ENCODE measurements around the gene KIF25. TPM values are rescaled to one million over a fixed set of nuclear protein-coding genes. Genes with fewer than 3 reads are reported as not detected.

Gene KIF25
- total RNA-seq, 1 experiment from 2014 or later, result 0.28 TPM

DNA sequence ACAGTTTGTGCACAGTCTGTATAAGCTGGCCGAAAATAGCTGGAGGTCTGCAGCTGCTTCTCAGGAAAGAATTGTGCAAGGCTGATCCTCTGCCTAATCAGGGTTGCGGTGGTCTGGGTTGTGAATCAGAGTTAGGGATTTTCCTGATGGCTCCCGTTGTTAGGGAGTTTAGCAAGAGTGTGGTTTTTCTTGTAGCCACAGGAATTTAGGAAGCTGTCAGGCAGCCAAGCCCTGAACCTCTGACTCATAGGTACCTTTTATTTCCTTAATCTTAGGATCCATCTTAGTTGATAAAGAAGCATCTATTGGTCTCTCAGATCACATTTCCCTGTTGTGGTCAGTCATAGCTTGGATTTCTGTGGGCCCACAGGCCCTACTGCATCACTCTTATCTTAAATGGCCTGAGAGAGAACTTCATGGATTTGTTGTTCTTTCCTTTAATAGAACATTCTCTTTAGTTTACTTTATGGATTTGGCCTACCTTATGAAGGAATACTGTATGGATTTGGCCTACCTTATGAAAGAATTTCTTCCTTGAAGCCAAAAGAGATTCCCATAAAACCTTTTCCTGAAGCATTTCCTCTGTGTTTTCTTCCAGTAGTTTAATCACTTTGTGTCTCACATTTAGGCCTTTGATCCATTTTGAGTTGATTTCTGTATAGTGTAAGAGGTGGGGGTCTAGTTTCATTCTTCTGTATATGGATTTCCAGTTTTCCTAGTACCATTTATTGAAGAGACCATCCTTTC, 10.3 kb downstream of the KIF25 start (continued):
- no peak for TF ChIP-seq ZNF512 (CRISPR knock-in tag; IDR thresholded peaks at IDR 0.05; ENCODE audit: borderline replicate concordance)

- H3K4me1 Mint-ChIP-seq, result no peaks in the 10 kb centered on the region
- H3K4me3 Mint-ChIP-seq, result no peak overlapping the region
- CTCF ChIA-PET, result no interaction called here
- peaks cover 55% of the 10 kb centered on the region for H3K9me3 Mint-ChIP-seq
- no peaks in the 10 kb centered on the region for H3K27me3 Mint-ChIP-seq (ENCODE audit: low read depth)
- no peak for TF ChIP-seq CREM (CRISPR knock-in tag; IDR thresholded peaks at IDR 0.05)
- no peak for TF ChIP-seq ATF2 (CRISPR knock-in tag; IDR thresholded peaks at IDR 0.05; ENCODE audit: borderline replicate concordance, low read depth)
- no peak for TF ChIP-seq NFE2L1 (CRISPR knock-in tag; IDR thresholded peaks at IDR 0.05)
- TF ChIP-seq, protein P1, sequence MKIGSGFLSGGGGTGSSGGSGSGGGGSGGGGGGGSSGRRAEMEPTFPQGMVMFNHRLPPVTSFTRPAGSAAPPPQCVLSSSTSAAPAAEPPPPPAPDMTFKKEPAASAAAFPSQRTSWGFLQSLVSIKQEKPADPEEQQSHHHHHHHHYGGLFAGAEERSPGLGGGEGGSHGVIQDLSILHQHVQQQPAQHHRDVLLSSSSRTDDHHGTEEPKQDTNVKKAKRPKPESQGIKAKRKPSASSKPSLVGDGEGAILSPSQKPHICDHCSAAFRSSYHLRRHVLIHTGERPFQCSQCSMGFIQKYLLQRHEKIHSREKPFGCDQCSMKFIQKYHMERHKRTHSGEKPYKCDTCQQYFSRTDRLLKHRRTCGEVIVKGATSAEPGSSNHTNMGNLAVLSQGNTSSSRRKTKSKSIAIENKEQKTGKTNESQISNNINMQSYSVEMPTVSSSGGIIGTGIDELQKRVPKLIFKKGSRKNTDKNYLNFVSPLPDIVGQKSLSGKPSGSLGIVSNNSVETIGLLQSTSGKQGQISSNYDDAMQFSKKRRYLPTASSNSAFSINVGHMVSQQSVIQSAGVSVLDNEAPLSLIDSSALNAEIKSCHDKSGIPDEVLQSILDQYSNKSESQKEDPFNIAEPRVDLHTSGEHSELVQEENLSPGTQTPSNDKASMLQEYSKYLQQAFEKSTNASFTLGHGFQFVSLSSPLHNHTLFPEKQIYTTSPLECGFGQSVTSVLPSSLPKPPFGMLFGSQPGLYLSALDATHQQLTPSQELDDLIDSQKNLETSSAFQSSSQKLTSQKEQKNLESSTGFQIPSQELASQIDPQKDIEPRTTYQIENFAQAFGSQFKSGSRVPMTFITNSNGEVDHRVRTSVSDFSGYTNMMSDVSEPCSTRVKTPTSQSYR (CRISPR knock-in tag; IDR thresholded peaks at IDR 0.05), result no peak
- TF ChIP-seq ZNF121 (CRISPR knock-in tag; IDR thresholded peaks at IDR 0.05), result no peak
- no peak for TF ChIP-seq FOXK1 (CRISPR knock-in tag; IDR thresholded peaks at IDR 0.05)
- TF ChIP-seq EMX1 (CRISPR knock-in tag; IDR thresholded peaks at IDR 0.05), result no peak
- no peak for TF ChIP-seq NR3C1 (CRISPR knock-in tag; conservative IDR thresholded peaks at IDR 0.05; ENCODE audit: low read depth)
- no peak for TF ChIP-seq OVOL2 (CRISPR knock-in tag; IDR thresholded peaks at IDR 0.05; ENCODE audit: borderline replicate concordance)
- TF ChIP-seq RORB (CRISPR knock-in tag; IDR thresholded peaks at IDR 0.05), result no peak
- TF ChIP-seq, protein P2, sequence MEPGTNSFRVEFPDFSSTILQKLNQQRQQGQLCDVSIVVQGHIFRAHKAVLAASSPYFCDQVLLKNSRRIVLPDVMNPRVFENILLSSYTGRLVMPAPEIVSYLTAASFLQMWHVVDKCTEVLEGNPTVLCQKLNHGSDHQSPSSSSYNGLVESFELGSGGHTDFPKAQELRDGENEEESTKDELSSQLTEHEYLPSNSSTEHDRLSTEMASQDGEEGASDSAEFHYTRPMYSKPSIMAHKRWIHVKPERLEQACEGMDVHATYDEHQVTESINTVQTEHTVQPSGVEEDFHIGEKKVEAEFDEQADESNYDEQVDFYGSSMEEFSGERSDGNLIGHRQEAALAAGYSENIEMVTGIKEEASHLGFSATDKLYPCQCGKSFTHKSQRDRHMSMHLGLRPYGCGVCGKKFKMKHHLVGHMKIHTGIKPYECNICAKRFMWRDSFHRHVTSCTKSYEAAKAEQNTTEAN (CRISPR knock-in tag; IDR thresholded peaks at IDR 0.05), result no peak
- no peak for TF ChIP-seq RELA (CRISPR knock-in tag; IDR thresholded peaks at IDR 0.05; ENCODE audit: borderline replicate concordance)
- TF ChIP-seq ZNF232 (CRISPR knock-in tag; IDR thresholded peaks at IDR 0.05), result no peak
- TF ChIP-seq, protein P3, sequence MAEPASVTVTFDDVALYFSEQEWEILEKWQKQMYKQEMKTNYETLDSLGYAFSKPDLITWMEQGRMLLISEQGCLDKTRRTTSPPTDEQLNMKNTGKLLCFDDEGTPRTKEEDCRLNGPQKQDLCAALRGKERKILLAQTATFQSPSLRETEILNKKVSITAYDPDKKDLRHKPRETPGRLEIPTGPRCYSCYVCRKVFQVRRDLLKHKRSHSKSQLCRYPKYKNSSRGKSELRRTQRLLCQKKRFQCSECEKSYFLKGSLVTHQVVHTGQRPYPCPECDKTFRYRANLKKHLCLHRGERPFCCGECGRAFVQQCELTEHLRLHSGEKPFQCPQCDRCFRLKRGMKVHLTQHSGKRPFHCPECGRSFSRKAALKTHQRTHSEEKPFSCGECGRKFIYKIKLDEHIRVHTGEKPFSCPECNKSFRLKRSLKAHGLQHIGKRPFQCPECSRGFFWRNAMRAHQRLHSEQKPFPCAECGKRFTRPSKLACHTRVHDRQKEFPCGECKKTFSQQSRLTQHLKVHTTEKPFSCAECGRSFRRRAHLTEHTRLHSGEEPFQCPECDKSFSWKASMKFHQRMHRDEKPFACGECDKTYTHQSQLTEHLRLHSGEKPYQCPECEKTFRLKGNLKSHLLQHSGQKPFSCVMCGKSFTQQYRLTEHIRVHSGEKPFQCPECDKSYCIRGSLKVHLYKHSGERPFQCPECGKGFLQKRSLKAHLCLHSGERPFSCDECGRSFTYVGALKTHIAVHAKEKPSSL (CRISPR knock-in tag; conservative IDR thresholded peaks at IDR 0.05), result no peak
- H3K36me3 Mint-ChIP-seq, result peaks cover 19% of the 10 kb centered on the region
- POLR2A ChIA-PET, result no interaction called here
- no peak overlapping the region for H3K27ac Mint-ChIP-seq
- DNase-seq (ENCODE audit: low spot score), result no peak
- ATAC-seq, result no peak
Measured at GRCh38 chr6:168009331-168009730, 11.9 kb downstream of the KIF25 start.

Measured in WTC11 (cell line).